ENCODE data around the gene NCAPD3. TPM values are rescaled to one million over a fixed set of nuclear protein-coding genes. Genes with fewer than 3 reads are reported as not detected.

The NCAPD3 gene
- polyA plus RNA-seq, 3 donors from 2014 or later, result 6.9 to 16.7 (median 11.4) TPM

DNA sequence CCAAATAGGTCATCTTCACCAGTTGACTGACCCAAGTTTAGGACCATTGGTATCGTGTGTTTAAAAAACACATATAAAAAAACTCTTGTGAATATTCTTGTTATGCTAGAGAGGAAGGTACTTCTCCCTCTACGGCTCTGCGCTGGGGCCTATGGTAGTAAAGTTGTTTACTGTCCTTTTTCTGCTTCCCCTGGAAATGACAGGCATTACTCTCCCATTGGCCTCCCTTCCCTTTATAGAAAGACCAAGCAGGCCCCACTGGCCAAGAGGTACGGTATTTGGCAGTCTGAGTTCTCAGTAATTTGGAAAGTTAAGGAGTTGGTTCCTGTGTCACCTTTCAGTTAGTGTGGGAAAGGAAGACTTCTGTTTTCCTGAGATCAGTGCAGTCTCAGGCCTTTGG is 22.9 kb upstream of the NCAPD3 start:
- no peak for DNase-seq
- no peaks in the 10 kb centered on the region for H3K9me3 Mint-ChIP-seq
- peaks cover 24 to 56% (median 41%) of the 10 kb centered on the region in 3 donors for H3K36me3 Mint-ChIP-seq
- no peak overlapping the region for H3K4me3 Mint-ChIP-seq
- H3K4me1 Mint-ChIP-seq, result peaks cover 2 to 5% of the 10 kb centered on the region in 2 donors
- H3K27ac Mint-ChIP-seq, result peak overlapping the region in 1 of 6 donors; percentile 16
- no peaks in the 10 kb centered on the region for H3K27me3 Mint-ChIP-seq (ENCODE audit: low read depth in 3 of 3)

DNA sequence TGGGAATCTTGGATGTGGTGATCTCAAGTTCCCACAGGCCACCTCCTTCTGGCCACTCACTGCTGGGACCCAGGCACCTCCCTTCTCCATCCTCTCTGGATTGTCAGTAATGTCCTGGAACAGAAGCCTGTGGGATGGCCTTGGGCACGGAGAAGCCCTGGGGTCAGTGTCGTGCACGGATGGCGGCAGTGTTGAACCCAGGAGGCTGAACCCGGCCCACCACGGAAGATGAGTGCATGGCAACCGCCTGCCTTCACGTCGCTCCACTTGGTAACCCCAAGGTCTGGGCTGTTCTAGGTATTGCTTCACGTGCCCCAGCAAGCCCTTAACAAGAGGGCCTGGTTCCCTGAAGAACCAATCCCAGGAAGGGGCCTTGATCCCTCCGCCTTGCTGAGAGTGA is 22.3 kb upstream of the NCAPD3 start:
- Mint-ChIP-seq H3K36me3 (peaks cover 24 to 56% (median 41%) of the 10 kb centered on the region in 3 donors), H3K27me3 (ENCODE audit: low read depth in 3 of 3) (no peaks in the 10 kb centered on the region), H3K4me1 (peaks cover 0 to 3% of the 10 kb centered on the region in 2 donors), H3K27ac (no peak overlapping the region), H3K9me3 (no peaks in the 10 kb centered on the region), H3K4me3 (no peak overlapping the region)
- no peak for DNase-seq

DNA sequence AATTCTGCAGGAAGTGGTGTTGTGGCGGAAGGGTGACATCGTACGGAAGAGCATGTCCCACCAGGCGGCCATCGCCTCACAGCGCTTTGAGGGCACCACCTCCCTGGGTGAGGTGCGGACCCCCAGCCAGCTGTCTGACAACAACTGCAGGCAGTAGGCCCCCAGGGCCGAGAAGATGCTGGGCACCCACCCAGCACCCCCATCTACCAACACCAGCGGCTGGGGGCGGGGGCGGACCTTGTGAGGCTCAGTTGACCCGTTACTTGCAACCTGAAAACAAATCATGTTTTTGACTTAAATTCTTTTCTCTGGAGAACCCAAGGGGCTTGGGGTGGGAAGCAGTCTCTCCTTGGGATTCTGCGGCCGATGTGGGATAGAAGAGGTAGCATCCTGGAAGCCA is 21.7 kb upstream of the NCAPD3 start:
- H3K4me1 Mint-ChIP-seq, result peaks cover 0 to 4% of the 10 kb centered on the region in 2 donors
- peaks cover 24 to 60% (median 41%) of the 10 kb centered on the region in 3 donors for H3K36me3 Mint-ChIP-seq
- H3K4me3 Mint-ChIP-seq, result no peak overlapping the region
- H3K27ac Mint-ChIP-seq, result no peak overlapping the region
- no peaks in the 10 kb centered on the region for H3K9me3 Mint-ChIP-seq
- H3K27me3 Mint-ChIP-seq (ENCODE audit: low read depth in 3 of 3), result no peaks in the 10 kb centered on the region
- DNase-seq, result no peak

DNA sequence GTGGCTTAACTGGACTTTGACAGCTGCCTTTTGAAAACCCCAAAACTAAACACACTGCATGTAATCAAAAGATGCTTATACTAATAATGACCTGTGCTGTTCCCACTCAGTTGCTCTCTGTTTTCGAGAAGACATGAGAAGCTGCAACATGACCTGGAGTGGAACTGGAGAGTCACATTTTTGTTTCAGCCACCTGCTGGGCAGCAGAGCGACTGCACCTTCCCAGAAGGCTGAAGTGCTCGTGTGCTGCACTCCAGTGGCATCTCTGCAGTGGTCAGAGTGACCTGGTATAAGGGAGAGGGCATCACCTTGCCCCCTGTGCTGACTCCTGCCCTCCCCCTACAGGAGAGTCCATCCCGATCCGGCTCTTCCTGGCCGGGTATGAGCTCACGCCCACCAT is 20.8 kb upstream of the NCAPD3 start:
- no peak overlapping the region for H3K4me3 Mint-ChIP-seq
- H3K36me3 Mint-ChIP-seq, result peaks cover 24 to 67% (median 45%) of the 10 kb centered on the region in 3 donors
- peak overlapping the region in 1 of 6 donors; percentile 53 for H3K27ac Mint-ChIP-seq
- DNase-seq, result peak in 2 of 3 donors; percentile 31 to 38
- peaks cover 0 to 4% of the 10 kb centered on the region in 2 donors for H3K4me1 Mint-ChIP-seq
- H3K9me3 Mint-ChIP-seq, result no peaks in the 10 kb centered on the region
- peaks cover 0 to 2% (median 0%) of the 10 kb centered on the region in 3 donors for H3K27me3 Mint-ChIP-seq (ENCODE audit: low read depth in 3 of 3)

DNA sequence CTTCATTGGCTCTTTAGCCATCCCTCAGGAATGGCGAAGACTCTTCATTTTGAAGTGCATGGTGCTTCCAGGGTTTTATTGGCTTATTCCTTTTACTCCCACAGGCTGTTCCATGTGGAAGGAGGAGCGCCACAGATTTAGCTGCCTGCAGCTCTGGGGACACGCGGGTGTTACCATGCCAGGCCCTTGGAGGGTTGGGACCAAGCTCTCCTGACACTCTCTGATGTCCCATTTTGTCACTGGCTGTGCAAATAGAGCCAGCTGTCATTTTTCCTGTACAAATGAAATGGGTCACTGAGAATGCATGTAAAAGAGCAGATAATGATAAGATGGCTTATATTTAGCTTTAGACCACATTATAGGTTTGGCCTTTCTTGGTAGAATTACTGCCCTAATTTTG is 20.1 kb upstream of the NCAPD3 start:
- DNase-seq, result no peak
- no peak overlapping the region for H3K4me3 Mint-ChIP-seq
- peak overlapping the region in 1 of 6 donors; percentile 68 for H3K27ac Mint-ChIP-seq
- H3K27me3 Mint-ChIP-seq (ENCODE audit: low read depth in 3 of 3), result peaks cover 0 to 2% (median 0%) of the 10 kb centered on the region in 3 donors
- H3K36me3 Mint-ChIP-seq, result peaks cover 24 to 68% (median 50%) of the 10 kb centered on the region in 3 donors
- H3K4me1 Mint-ChIP-seq, result peaks cover 0 to 4% of the 10 kb centered on the region in 2 donors
- no peaks in the 10 kb centered on the region for H3K9me3 Mint-ChIP-seq

DNA sequence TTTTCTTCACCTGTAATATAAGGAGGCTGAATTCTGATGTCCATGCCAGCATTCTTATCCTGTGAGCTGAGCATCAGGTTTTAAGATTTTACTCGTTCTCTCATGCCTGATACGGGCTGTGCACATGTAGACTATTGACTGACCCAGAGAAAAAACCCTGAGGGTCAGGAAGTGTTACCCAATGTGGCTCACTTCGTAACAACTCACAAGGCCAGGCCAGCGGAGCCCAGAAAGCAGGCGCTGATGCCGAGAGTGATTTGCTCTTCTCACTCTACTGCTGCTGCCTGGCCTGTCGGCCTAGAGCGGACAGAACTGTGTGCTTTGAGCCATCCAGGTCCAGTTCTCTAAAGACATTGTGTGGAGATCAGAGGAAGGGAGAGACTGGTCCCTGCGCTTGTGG is 18.6 kb upstream of the NCAPD3 start:
- H3K9me3 Mint-ChIP-seq, result no peaks in the 10 kb centered on the region
- peaks cover 0 to 5% (median 2%) of the 10 kb centered on the region in 3 donors for H3K27me3 Mint-ChIP-seq (ENCODE audit: low read depth in 3 of 3)
- no peak for DNase-seq
- H3K4me1 Mint-ChIP-seq, result peaks cover 4 to 5% of the 10 kb centered on the region in 2 donors
- peaks cover 32 to 62% (median 48%) of the 10 kb centered on the region in 3 donors for H3K36me3 Mint-ChIP-seq
- no peak overlapping the region for H3K4me3 Mint-ChIP-seq
- no peak overlapping the region for H3K27ac Mint-ChIP-seq

DNA sequence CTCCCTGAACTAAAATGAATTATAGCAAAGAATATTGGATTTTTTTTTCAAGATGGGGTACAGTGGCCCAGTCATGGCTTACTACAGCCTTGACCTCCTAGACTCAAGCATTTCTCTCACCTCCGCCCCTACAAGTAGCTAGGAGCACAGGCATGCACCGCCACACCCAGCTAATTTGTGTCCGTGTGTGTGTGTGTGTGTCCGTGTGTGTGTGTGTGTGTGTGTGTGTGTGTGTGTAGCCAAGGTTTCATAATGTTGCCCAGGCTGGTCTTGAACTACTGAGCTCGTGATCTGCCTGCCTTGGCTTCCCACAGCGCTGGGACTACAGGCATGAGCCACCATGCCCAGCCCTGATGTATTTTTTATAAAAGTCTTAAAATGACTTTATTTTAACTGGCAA is 16.8 kb upstream of the NCAPD3 start:
- Mint-ChIP-seq H3K4me3 (no peak overlapping the region), H3K4me1 (peaks cover 4 to 5% of the 10 kb centered on the region in 2 donors), H3K9me3 (no peaks in the 10 kb centered on the region), H3K27me3 (ENCODE audit: low read depth in 3 of 3) (peaks cover 0 to 5% (median 4%) of the 10 kb centered on the region in 3 donors), H3K27ac (no peak overlapping the region), H3K36me3 (peaks cover 37 to 66% (median 51%) of the 10 kb centered on the region in 3 donors)
- no peak for DNase-seq

DNA sequence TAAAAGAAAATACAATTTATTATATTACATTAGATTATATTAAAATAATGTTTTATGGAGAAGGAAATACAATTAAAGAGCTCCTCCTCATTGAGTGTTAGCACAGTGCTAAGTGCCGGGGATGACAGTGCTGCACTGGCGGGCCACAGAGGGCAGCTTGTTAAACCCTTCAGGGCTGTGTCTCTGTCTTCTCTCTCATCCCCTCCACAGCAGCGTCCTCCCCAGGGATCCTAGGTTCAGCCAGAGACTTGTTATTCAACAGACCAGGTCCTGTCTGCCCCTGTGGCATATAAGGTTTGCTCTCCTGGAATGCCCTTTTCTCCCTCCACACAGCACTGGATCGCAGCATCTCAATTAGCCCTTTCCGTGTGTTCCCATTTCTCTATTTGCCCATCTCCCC is 15.2 kb upstream of the NCAPD3 start:
- Mint-ChIP-seq H3K27me3 (ENCODE audit: low read depth in 3 of 3) (peaks cover 0 to 5% (median 4%) of the 10 kb centered on the region in 3 donors), H3K27ac (peak overlapping the region in 1 of 6 donors; percentile 56), H3K36me3 (peaks cover 30 to 62% (median 48%) of the 10 kb centered on the region in 3 donors), H3K9me3 (no peaks in the 10 kb centered on the region), H3K4me1 (peaks cover 5 to 16% of the 10 kb centered on the region in 2 donors), H3K4me3 (no peak overlapping the region)
- no peak for DNase-seq

DNA sequence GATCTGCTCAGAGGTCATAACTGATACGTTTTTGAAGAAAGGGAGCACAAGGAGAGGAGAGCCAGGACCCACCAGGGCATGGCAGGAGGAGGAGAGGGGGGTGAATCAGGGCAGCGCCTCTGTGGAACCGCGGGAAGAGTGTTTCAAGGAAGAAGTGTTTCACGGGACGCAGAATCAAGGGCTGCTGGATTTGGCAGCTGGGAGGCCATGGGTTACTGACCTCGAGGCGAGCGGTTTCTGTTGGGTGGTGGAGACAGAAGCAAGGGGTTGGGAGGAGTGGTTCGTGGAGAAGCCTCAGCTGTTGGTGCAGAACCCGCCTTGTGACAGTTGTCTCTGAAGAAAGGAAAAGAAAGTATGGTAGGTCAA is 13.8 kb upstream of the NCAPD3 start:
- Mint-ChIP-seq H3K4me1 (peaks cover 19 to 31% of the 10 kb centered on the region in 2 donors), H3K27ac (no peak overlapping the region), H3K4me3 (no peak overlapping the region), H3K36me3 (peaks cover 23 to 51% (median 40%) of the 10 kb centered on the region in 3 donors), H3K27me3 (ENCODE audit: low read depth in 3 of 3) (peaks cover 3 to 9% (median 5%) of the 10 kb centered on the region in 3 donors), H3K9me3 (no peaks in the 10 kb centered on the region)
- DNase-seq, result no peak

DNA sequence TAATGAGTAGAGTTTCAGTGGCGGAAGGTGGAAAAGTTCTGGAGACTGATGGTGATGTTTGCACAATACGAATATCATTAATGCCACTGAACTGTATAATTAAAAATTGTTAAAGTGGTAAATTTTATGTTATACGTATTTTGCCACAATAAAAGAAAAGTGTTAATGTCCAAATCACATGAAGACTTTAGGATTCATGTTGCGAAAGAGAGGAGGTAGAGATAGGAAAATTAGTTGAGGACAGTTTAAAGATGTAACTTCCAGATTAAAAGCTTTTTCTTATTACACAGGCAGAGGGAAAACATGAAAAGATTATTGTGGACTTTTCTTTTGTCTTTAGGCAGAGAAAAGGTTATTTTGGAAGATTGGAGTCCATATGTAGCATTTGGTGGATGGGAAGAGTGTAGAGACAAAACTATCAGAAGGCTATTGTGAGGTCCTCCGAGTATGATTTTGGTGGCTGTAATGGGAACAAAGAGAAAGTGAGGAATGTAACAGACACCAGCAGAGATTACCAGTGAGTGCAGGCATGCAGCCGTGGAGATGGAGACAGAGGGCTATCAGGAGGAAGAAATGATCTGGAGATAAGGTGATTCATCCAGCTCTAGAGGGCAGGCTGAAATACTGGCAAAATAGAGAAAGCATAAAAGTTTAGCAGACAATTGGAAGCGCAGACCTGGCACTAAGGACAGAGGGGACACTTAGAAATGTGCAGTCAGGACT is 13.2 kb upstream of the NCAPD3 start:
- no peak overlapping the region for H3K27ac Mint-ChIP-seq
- peaks cover 4 to 9% (median 5%) of the 10 kb centered on the region in 3 donors for H3K27me3 Mint-ChIP-seq (ENCODE audit: low read depth in 3 of 3)
- H3K4me1 Mint-ChIP-seq, result peaks cover 24 to 36% of the 10 kb centered on the region in 2 donors
- H3K4me3 Mint-ChIP-seq, result no peak overlapping the region
- no peak for DNase-seq
- H3K36me3 Mint-ChIP-seq, result peaks cover 22 to 45% (median 35%) of the 10 kb centered on the region in 3 donors
- H3K9me3 Mint-ChIP-seq, result no peaks in the 10 kb centered on the region

DNA sequence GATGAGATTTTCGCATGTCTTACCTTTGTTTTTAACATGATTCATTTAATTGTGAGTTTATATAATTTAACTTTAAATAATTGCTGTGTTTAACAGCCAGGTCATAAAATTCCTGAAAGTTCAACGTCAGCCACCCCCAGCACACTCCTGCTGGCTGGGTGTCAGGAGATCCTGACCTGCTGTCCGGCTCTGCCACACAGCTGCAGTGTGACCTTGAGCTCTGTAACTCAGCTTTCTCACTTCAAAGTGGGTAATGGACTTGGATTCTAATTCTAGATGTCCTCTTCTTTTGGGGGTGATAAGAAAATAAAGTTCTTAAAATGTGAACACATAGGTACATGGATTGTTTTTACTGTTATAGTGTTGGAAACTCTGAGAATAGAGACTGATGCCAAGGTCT is 11.6 kb upstream of the NCAPD3 start:
- Mint-ChIP-seq H3K27ac (no peak overlapping the region), H3K4me3 (no peak overlapping the region), H3K36me3 (peaks cover 22 to 38% (median 32%) of the 10 kb centered on the region in 3 donors), H3K9me3 (peaks cover 0 to 1% (median 0%) of the 10 kb centered on the region in 6 donors), H3K4me1 (peaks cover 39 to 52% of the 10 kb centered on the region in 2 donors), H3K27me3 (ENCODE audit: low read depth in 3 of 3) (peaks cover 4 to 9% (median 5%) of the 10 kb centered on the region in 3 donors)
- no peak for DNase-seq

DNA sequence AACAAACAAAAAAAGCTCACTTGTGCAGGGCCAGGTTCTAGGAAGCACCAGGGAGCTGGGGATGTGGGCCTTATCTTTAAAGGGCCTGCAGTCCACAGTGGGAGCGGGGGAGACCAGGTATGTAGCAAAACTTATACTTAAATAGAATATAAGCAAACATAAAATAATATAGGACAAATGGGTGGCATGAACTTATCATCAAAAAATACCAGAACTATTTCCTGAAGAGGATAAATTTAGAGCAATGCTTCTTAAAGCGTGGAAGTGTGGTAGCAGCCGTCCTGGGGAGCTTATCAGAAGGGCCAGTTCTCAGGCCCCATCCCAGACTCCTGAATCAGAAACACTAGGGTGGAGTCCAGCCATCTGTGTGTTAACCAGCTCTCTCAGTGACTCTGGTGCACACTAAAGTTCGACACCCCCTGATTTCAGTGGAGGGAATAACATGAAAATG is 10.0 kb upstream of the NCAPD3 start:
- Mint-ChIP-seq H3K36me3 (peaks cover 23 to 29% (median 27%) of the 10 kb centered on the region in 3 donors), H3K27me3 (ENCODE audit: low read depth in 3 of 3) (peaks cover 5 to 9% (median 6%) of the 10 kb centered on the region in 3 donors), H3K4me1 (peaks cover 56 to 68% of the 10 kb centered on the region in 2 donors), H3K27ac (no peak overlapping the region), H3K4me3 (peak overlapping the region in 1 of 5 donors; percentile 18), H3K9me3 (peaks cover 0 to 1% (median 0%) of the 10 kb centered on the region in 6 donors)
- no peak for DNase-seq

DNA sequence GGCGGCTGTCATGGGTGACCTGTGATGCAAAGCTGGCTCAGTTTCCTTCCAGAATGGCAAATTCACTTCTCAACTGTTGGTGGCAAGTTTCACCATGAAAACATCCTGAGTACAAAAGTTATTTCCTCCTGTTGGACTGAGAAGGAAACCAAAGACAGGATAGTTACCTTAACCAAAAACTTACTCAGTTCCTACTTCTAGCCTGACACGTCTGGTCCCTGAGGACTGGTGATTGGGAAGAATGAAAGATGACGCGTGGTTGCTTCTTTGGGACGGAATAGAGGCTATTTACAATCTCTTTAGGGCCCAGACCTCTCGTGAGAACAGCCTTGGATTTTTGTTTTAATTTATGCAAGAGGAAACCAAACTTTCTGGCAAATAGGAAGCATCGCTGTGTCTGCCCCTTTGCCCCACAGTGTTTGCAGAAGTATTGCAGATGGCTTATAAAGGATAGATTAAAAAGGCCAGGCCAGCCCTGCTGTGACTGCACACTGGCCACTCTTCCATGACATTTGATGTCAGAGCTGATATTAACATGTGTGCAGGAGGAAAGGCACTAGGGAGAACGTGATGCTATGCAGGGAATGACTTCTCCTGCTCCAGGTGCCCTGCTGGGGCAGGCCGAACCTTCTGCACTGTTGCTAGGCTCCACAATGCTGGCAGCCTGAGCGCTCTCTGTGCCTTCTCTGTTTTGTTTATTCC is 8.3 kb upstream of the NCAPD3 start:
- Mint-ChIP-seq H3K27me3 (ENCODE audit: low read depth in 3 of 3) (peaks cover 0 to 9% (median 6%) of the 10 kb centered on the region in 3 donors), H3K36me3 (peaks cover 12 to 20% (median 17%) of the 10 kb centered on the region in 3 donors), H3K9me3 (peaks cover 0 to 1% (median 0%) of the 10 kb centered on the region in 6 donors), H3K27ac (peak overlapping the region in 1 of 6 donors; percentile 68), H3K4me3 (peak overlapping the region; percentile 66 to 76 (median 73)), H3K4me1 (peaks cover 72 to 80% of the 10 kb centered on the region in 2 donors)
- no peak for DNase-seq

DNA sequence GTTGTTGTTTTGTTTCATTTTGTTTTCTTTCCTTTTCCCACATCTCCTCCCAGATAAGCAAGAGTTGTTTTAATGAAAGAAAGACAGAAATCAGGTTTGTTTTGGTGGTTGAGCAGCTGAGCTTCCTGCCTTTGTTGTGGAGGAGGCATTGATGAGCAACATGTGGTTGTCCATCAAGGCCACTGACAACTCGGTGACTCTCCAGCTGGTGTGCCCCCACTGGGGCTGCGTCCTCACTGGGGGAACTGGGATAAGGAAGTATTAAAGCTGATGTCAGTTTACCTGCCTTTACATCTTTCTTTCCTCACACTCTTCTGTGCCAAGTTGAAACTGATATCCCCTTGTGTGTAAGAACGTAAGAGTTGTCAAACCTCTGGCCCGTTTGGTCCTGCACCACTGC is 6.6 kb upstream of the NCAPD3 start:
- no peak for DNase-seq
- Mint-ChIP-seq H3K9me3 (peaks cover 0 to 1% (median 0%) of the 10 kb centered on the region in 6 donors), H3K4me3 (peak overlapping the region; percentile 44 to 87 (median 70)), H3K27ac (peak overlapping the region in 4 of 6 donors; percentile 4 to 86 (median 38)), H3K36me3 (peaks cover 4 to 14% (median 8%) of the 10 kb centered on the region in 3 donors), H3K4me1 (peaks cover 90 to 98% of the 10 kb centered on the region in 2 donors), H3K27me3 (ENCODE audit: low read depth in 3 of 3) (peaks cover 3 to 13% (median 8%) of the 10 kb centered on the region in 3 donors)

Data from immature natural killer cell (primary cell).